HG02973 (cell line): ENCODE data around the gene POLR2L.

Source experiments
- ATAC-seq: cut with Tn5 transposase; IDR thresholded peaks from one replicate; pipeline ENCODE4 v1.9.1; 2021; ENCODE audit warnings: moderate library complexity; ENCODE audit not compliant: unreplicated experiment

Gene POLR2L

GRCh38 chr11:842370-843002 lies at the start of gene POLR2L, which contains the start of gene TSPAN4:
POLR2L (minus strand) TSS chr11:842529; CDS start chr11:842508, 21 bp downstream.
TSPAN4 (plus strand) TSS chr11:842852; CDS start chr11:850305, 7,453 bp downstream.
- ATAC-seq: peak; percentile 62

GRCh38 chr11:890794-891540 lies 48.6 kb upstream of the POLR2L start:
- no peak for ATAC-seq

- ATAC-seq: no peak
These were observed 47.6 kb upstream of the POLR2L start for GRCh38 chr11:889687-890475.

GRCh38 chr11:889257-889656 lies 46.9 kb upstream of the POLR2L start:
- no peak for ATAC-seq

GRCh38 chr11:888310-889212 lies 46.2 kb upstream of the POLR2L start:
- ATAC-seq: no peak

GRCh38 chr11:887589-887988 lies 45.3 kb upstream of the POLR2L start:
- ATAC-seq: no peak

GRCh38 chr11:886568-886967 lies 44.2 kb upstream of the POLR2L start:
- no peak for ATAC-seq

- ATAC-seq: no peak
These were observed 42.3 kb upstream of the POLR2L start for GRCh38 chr11:884578-885070.

- ATAC-seq: no peak
These were observed 41.2 kb upstream of the POLR2L start for GRCh38 chr11:883527-883926.

GRCh38 chr11:882596-882995 lies 40.3 kb upstream of the POLR2L start:
- ATAC-seq: no peak

GRCh38 chr11:880447-880846 lies 38.1 kb upstream of the POLR2L start:
- ATAC-seq: no peak

- no peak for ATAC-seq
These were observed 35.2 kb upstream of the POLR2L start for GRCh38 chr11:877565-877964.

GRCh38 chr11:876545-876944 lies 34.2 kb upstream of the POLR2L start:
- no peak for ATAC-seq

GRCh38 chr11:875769-876301 lies 33.5 kb upstream of the POLR2L start:
- no peak for ATAC-seq

GRCh38 chr11:875203-875602 lies 32.9 kb upstream of the POLR2L start:
- no peak for ATAC-seq

GRCh38 chr11:873706-874105 lies 31.4 kb upstream of the POLR2L start:
- ATAC-seq: no peak

GRCh38 chr11:872799-873198 lies 30.5 kb upstream of the POLR2L start:
- no peak for ATAC-seq

- ATAC-seq: no peak
These were observed 29.1 kb upstream of the POLR2L start for GRCh38 chr11:871472-871871.

GRCh38 chr11:870418-870817 lies 28.1 kb upstream of the POLR2L start:
- no peak for ATAC-seq

GRCh38 chr11:870127-870413 lies 27.7 kb upstream of the POLR2L start:
- no peak for ATAC-seq
